HEK293T (cell line): ENCODE data around the gene CDKN2B-AS1.

Source experiments
- BHLHE40 ChIP-seq: fragments of 450-650 bp; IDR thresholded peaks from 2 replicates; pipeline ENCODE4 v1.6.1; 2016; ENCODE audit warnings: mild to moderate bottlenecking, moderate library complexity, borderline replicate concordance
- ELF4 ChIP-seq: fragments of 450-650 bp; IDR thresholded peaks from 2 replicates; pipeline ENCODE4 v1.6.1; 2017; ENCODE audit warnings: antibody characterized with exemption
- FOXA1 ChIP-seq: fragments of 450-650 bp; IDR thresholded peaks from 2 replicates; pipeline ENCODE4 v1.6.1; 2016; ENCODE audit warnings: mild to moderate bottlenecking
- FOXK2 ChIP-seq: fragments of 450-650 bp; IDR thresholded peaks from 2 replicates; pipeline ENCODE4 v1.6.1; 2016; ENCODE audit warnings: mild to moderate bottlenecking
- HDGF ChIP-seq: fragments of 450-650 bp; IDR thresholded peaks from 2 replicates; pipeline ENCODE4 v1.6.1; 2017; ENCODE audit warnings: antibody characterized with exemption, borderline replicate concordance
- SP1 ChIP-seq: fragments of 450-650 bp; IDR thresholded peaks from 2 replicates; pipeline ENCODE4 v1.6.1; 2017
- SUZ12 ChIP-seq: fragments of 450-650 bp; IDR thresholded peaks from 2 replicates; pipeline ENCODE4 v1.6.1; 2016; ENCODE audit warnings: mild to moderate bottlenecking

GRCh38 chr9:22002038-22002437 lies 7.4 kb downstream of the CDKN2B-AS1 start:
- TF ChIP-seq ELF4 (no peak), BHLHE40 (no peak), HDGF (no peak), FOXA1 (no peak), FOXK2 (no peak), SUZ12 (no peak), SP1 (no peak)
